Heart left ventricle (tissue), 16 donors: Measurements from ENCODE around the gene ZNF550. TPM values are rescaled to one million over a fixed set of nuclear protein-coding genes. Genes with fewer than 3 reads are reported as not detected.
A peak's percentile ranks its signal among the peaks of the same experiment; 100 is the strongest.

ENCODE experiments used
- ATAC-seq, 4 donors: fragments of 200-7000 bp; cut with Tn5 transposase; one replicate each; pipeline ENCODE4 v1.9.1; 2020 to 2022; ENCODE audit warnings: moderate library complexity in 4 of 4, mild to moderate bottlenecking in 3 of 4, moderate number of reproducible peaks in 1 of 4
- DNase-seq, 5 donors: peaks; one replicate each; pipeline ENCODE4 v3.0.0-alpha.2; 2020
- H3K27ac ChIP-seq, 12 donors: fragments of 200-600 bp; sonication (generic) in 4 of 12; one replicate each; pipeline versions ENCODE4 v1.5.0 to v1.8.0; 2016 to 2022; ENCODE audit warnings: mild to moderate bottlenecking in 2 of 12
- H3K27me3 ChIP-seq, 9 donors: fragments of 200-600 bp; sonication (generic) in 2 of 9; one replicate each; pipeline versions ENCODE4 v1.5.1 to v1.8.0; 2016 to 2022; ENCODE audit warnings: mild to moderate bottlenecking in 3 of 9
- H3K36me3 ChIP-seq, 9 donors: fragments of 200-600 bp; sonication (generic) in 2 of 9; one replicate each; pipeline versions ENCODE4 v1.5.0 to v1.8.0; 2018 to 2022; ENCODE audit warnings: mild to moderate bottlenecking in 2 of 9
- H3K4me1 ChIP-seq, 12 donors: fragments of 200-600 bp; sonication (generic) in 4 of 12; one replicate each; pipeline versions ENCODE4 v1.5.0 to v1.8.0; 2016 to 2022; ENCODE audit warnings: mild to moderate bottlenecking in 3 of 12
- H3K4me3 ChIP-seq, 12 donors: fragments of 200-600 bp; sonication (generic) in 4 of 12; one replicate each; pipeline versions ENCODE4 v1.5.0 to v1.8.0; 2017 to 2022; ENCODE audit warnings: mild to moderate bottlenecking in 9 of 12, moderate library complexity in 4 of 12
- H3K9me3 ChIP-seq, 12 donors: fragments of 200-600 bp; sonication (generic) in 4 of 12; one replicate each; pipeline versions ENCODE4 v1.5.0 to v1.8.0; 2016 to 2022; ENCODE audit warnings: mild to moderate bottlenecking in 1 of 12
- POLR2A ChIP-seq, 2 donors: fragments of 450-650 bp; IDR thresholded peaks; one replicate each; pipeline ENCODE4 v1.6.1; 2017; ENCODE audit warnings: antibody characterized with exemption in 2 of 2, mild to moderate bottlenecking in 2 of 2, moderate library complexity in 2 of 2
- WGBS, 4 donors: extraction: QIAGEN DNeasy Blood & Tissue Kit in 2 of 4; methylation state at CpG; one replicate each; pipeline versions ENCODE4 v1.1.5 to v1.1.7; 2013 to 2018; 5-methylcytosine and 5-hydroxymethylcytosine counted together
- intact Hi-C, 10 donors: fragments of 100-400 bp; cut with DNase I; formaldehyde crosslinking; loops; one replicate each; pipeline versions ENCODE4 v1.11.1 to v1.14.2; 2022
- long read RNA-seq, 3 donors: library from polyadenylated mRNA; unstranded; transcript quantifications; one replicate each; pipeline ENCODE4 v2.0.0, GENCODE V29; 2020 to 2021
- polyA plus RNA-seq, 2 donors: library from polyadenylated mRNA; stranded (reverse); fragments of 200-250 nt; gene quantifications; one replicate each; pipeline ENCODE4 v1.2.3, GENCODE V29; 2013
- total RNA-seq, 9 donors: library from RNA; depleted of rRNA in 2 of 9; stranded (reverse); fragments of >200 nt in 2 of 9; fragmentation: NEBNext Ultra II Directional in 3 of 9; extraction: Animal tissue kit (Norgen Biotek cat#: 25700) in 3 of 9; gene quantifications; one replicate each; pipeline versions ENCODE4 v1.1.0 to v1.2.4, GENCODE V29; 2016 to 2023
- TF ChIP-seq, protein P1 (sequence below), 12 donors: fragments of 200-600 bp; sonication (generic) in 4 of 12; IDR thresholded peaks; one replicate each; pipeline versions ENCODE4 v1.5.0 to v1.8.0; 2018 to 2022; ENCODE audit warnings: antibody characterized with exemption in 12 of 12, mild to moderate bottlenecking in 5 of 12
- donor health status: ischemic (EF 13 %, LVEDD 7.1; RV severe dilation, severe dysfunction).
- donor health status: healthy with polysubstance abuse.
- donor health status: DM: no; HTN: yes; CAD: no.
- donor health status: DM: no; HTN: no; CAD: no.
- donor health status: ischemic (EF 25% LVEDD 6.9; RV normal size, moderate dysfunction).
- donor health status: ischemic (EF 25% LVEDD 5.7; RV mildly dilated, moderate dysfunction).
- donor health status: healthy.
- donor health status: DM: yes; HTN: yes; CAD: no.
- donor health status: ischemic (EF 35%, LVEDD 5.7; RV mildly dilated, moderate dysfunction).
- donor health status: nonischemic (EF 11% LVEDD 7.7; RV severe dilation, severe dysfunction).
- donor health status: DM: yes; HTN: yes; CAD: no.
- donor health status: PGD.
- donor health status: ischemic (EF 29% LVEDD 5.4; RV normal size, mild dysfunction).
- donor health status: nonischemic (EF 23%, LVEDD 6.1; RV moderate dilation, normal function).

The ZNF550 gene
- 10 to 100 TPM in 1 of 9 donors, 1 to 10 TPM in 8; 3.6 to 10.1 (median 7.0) TPM for total RNA-seq
- 1 to 10 TPM; 4.2 to 4.8 TPM for polyA plus RNA-seq
- long read RNA-seq, donor 1, transcript ZNF550-205 (5 exons, 3,376 nt): major isoform, 9 of 12 reads
- long read RNA-seq, donor 1, partial matches to known transcripts: 0 of 12 reads
- long read RNA-seq, donor 1, other reads (novel, unspliced or antisense): 3 of 12 reads
- long read RNA-seq, donor 2, full-length matches to known transcripts: 13 of 30 reads
- long read RNA-seq, donor 2, partial matches to known transcripts: 10 of 30 reads
- long read RNA-seq, donor 2, other reads (novel, unspliced or antisense): 7 of 30 reads
- long read RNA-seq, donor 3, full-length matches to known transcripts: 3 of 7 reads
- long read RNA-seq, donor 3, partial matches to known transcripts: 1 of 7 reads
- long read RNA-seq, donor 3, other reads (novel, unspliced or antisense): 3 of 7 reads

DNA sequence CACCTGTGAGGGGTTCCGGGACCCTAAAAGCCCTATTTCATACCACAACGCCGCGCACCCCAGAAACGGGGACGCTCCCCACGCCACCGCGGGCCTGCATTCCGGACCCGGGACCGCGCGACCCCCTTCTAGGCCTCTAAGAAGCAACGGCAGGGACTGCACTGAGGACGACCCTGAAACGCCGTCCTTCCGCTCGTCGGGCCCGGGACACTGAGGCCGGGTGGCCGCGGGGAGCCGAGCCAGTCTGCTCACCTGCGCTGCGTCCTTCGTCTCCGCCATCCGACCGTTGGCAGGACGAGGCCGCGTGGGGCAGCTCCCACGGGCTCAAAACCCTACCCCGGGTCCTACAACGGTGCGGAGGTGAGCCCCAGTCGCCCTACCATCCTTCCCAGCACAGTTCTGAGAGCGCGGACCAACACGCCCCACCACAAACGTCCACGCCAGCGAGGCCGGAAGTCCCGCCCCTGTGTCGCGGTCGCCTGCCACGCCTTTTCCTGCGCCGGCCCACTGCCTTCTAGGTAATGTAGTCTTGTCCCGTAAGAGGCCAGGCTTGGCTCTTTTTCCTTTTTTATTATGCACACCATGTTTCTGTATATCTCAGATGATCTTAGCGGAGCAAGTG is at the start of gene ZNF550:
ZNF550 (minus strand) TSS at position 460 of the 622 bp plus-strand sequence; CDS start at position 279, 181 bp downstream.
- intact Hi-C loops: loop anchor here in 2 of 10 donors (2.0 to 5.0 kb wide), 2 partner anchors 33 to 37 kb away; partner anchors contain the start of gene ZNF549 (in 1 of the 2)
- H3K27ac ChIP-seq: peak within 1 kb of the TSS; percentile 16 to 90 (median 79)

DNA sequence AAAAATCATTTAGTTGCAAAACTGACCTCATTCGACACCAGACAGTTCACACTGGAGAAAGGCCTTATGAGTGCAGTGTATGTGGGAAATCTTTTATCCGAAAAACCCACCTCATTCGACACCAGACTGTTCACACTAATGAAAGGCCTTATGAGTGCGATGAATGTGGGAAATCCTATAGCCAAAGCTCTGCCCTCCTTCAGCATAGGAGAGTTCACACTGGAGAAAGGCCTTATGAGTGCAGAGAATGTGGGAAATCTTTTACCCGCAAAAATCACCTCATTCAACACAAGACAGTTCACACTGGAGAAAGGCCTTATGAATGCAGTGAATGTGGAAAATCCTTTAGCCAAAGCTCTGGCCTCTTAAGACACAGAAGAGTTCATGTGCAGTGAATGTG is 47.3 kb upstream of the ZNF550 start:
- no peak overlapping the region for H3K4me3 ChIP-seq
- intact Hi-C loops: no loop called here
- peaks cover 0 to 90% (median 24%) of the 10 kb centered on the region in 12 donors for H3K9me3 ChIP-seq

More for the DNA sequence above, at the start of gene ZNF550:
- H3K4me3 ChIP-seq: peak within 1 kb of the TSS; percentile 63 to 98 (median 82)
- DNase-seq (peak; percentile 92 to 95 (median 94)), ATAC-seq (peak; percentile 97 to 99 (median 99))
- TF ChIP-seq POLR2A (IDR thresholded peaks at IDR 0.05): peak in 1 of 2 donors; percentile 64
- TF ChIP-seq, protein P1, sequence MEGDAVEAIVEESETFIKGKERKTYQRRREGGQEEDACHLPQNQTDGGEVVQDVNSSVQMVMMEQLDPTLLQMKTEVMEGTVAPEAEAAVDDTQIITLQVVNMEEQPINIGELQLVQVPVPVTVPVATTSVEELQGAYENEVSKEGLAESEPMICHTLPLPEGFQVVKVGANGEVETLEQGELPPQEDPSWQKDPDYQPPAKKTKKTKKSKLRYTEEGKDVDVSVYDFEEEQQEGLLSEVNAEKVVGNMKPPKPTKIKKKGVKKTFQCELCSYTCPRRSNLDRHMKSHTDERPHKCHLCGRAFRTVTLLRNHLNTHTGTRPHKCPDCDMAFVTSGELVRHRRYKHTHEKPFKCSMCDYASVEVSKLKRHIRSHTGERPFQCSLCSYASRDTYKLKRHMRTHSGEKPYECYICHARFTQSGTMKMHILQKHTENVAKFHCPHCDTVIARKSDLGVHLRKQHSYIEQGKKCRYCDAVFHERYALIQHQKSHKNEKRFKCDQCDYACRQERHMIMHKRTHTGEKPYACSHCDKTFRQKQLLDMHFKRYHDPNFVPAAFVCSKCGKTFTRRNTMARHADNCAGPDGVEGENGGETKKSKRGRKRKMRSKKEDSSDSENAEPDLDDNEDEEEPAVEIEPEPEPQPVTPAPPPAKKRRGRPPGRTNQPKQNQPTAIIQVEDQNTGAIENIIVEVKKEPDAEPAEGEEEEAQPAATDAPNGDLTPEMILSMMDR (IDR thresholded peaks at IDR 0.05): no peak
- H3K36me3 ChIP-seq: peaks cover 2 to 23% (median 18%) of the 10 kb centered on the region in 9 donors
- peaks cover 5 to 42% (median 16%) of the 10 kb centered on the region in 12 donors for H3K4me1 ChIP-seq
- no peaks in the 10 kb centered on the region for H3K27me3 ChIP-seq
- 0% methylated on average over 17 to 56 of the region's 56 CpGs for WGBS, 4 donors
- peaks cover 0 to 37% (median 8%) of the 10 kb centered on the region in 12 donors for H3K9me3 ChIP-seq

DNA sequence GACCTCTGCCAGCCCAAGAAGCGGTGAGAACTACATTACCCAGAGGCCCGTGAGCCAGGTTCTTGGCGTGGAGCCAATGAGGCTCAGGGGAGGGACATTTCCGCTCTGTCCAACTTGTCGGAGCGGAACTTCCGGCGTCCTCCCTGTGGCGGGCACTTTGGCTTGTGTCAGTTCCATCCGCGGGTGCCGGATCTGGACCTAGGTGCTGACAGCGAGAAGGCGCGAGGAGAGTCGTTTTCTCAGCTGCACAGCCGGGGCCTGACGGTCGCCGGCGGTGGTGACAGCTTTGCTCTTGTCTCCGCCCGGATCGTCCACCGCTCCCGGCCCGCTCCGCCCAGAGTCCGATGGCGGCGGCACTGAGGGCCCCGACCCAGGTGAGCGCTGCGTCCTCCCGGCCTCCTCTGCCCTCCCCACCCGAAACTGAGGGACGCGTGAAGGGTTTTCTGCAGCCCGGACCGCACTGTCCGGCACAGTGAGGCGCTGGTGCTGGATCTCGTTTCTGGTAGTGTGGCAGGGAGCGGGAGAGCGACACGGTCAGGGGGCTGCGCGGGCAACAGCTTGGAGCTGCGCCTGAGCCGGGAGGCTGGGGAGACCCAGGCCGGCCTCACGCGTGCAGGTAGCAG is 40.2 kb upstream of the ZNF550 start, which contains the start of gene ZNF530:
ZNF530 (plus strand) TSS at position 125 of the 623 bp plus-strand sequence. CDS start 4,461 bp downstream, outside the sequence.
- Histone ChIP-seq H3K27ac (peak within 1 kb of the TSS in 11 of 12 donors; percentile 22 to 80 (median 68)), H3K4me3 (peak within 1 kb of the TSS; percentile 68 to 99 (median 82)), H3K4me1 (peaks cover 4 to 19% (median 9%) of the 10 kb centered on the region in 12 donors), H3K9me3 (peaks cover 0 to 49% (median 3%) of the 10 kb centered on the region in 12 donors), H3K36me3 (peaks cover 0 to 14% (median 6%) of the 10 kb centered on the region in 9 donors), H3K27me3 (no peaks in the 10 kb centered on the region)
- peak; percentile 96 to 98 (median 97) for DNase-seq
- TF ChIP-seq POLR2A (IDR thresholded peaks at IDR 0.05): peak in 1 of 2 donors; percentile 5
- TF ChIP-seq, protein P1 (IDR thresholded peaks at IDR 0.05): peak in 1 of 12 donors; percentile 21
- peak; percentile 99 to 100 (median 99) for ATAC-seq
- intact Hi-C loops: loop anchor here in 2 of 10 donors (2.0 kb wide), 1 partner anchor 15 kb away; the partner anchor contains the start of gene ZIK1 (in 2 of the 2)
- WGBS, 4 donors: 1 to 2% (median 1%) methylated on average over 16 to 53 of the region's 53 CpGs

More for the DNA sequence above, 47.3 kb upstream of the ZNF550 start:
- ATAC-seq (no peak), DNase-seq (no peak)
- 92 to 99% (median 96%) methylated on average over 5 of the region's 5 CpGs for WGBS, 4 donors
- Histone ChIP-seq H3K27me3 (no peaks in the 10 kb centered on the region), H3K4me1 (no peaks in the 10 kb centered on the region), H3K27ac (no peak overlapping the region), H3K36me3 (peaks cover 0 to 42% (median 27%) of the 10 kb centered on the region in 9 donors)
- TF ChIP-seq, protein P1 (IDR thresholded peaks at IDR 0.05): no peak
- TF ChIP-seq POLR2A (IDR thresholded peaks at IDR 0.05): no peak
